ENCODE results near the gene GPC3. TPM values are rescaled to one million over a fixed set of nuclear protein-coding genes. Genes with fewer than 3 reads are reported as not detected.

GPC3 gene
- total and polyA plus RNA-seq, 2 of the 4 experiments (the other 2 are of a cell fraction) = not detected

DNA sequence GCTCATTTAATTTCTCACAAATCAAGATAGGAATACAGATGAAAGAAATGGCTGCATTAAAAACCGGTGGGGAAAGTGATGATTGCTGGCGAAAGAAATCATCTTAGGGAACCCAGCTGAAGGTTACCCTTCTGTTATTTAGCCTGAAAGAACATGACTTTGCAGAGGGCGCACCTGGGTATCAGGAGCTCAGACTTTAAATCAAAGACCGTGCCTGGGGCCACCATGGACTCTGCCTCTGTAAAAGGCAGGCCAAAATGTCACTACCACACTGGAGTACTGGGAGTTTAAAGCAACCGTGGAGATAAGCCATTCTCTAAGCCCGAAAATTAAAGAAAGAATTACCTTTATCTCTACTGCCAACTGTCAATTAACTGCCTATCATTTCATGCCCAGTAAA is 24.3 kb downstream of the GPC3 start:
- Histone ChIP-seq H2BK20ac (ENCODE audit: low read depth, low read length) (no peak overlapping the region), H3K36me3 (ENCODE audit: control insufficient read depth, insufficient read depth, low read length) (no peaks in the 10 kb centered on the region), H3K27me3 (ENCODE audit: control insufficient read depth, insufficient read depth, low read length) (peaks cover 4% of the 10 kb centered on the region; the same call in 1 of the 2 replicates), H3K4me1 (ENCODE audit: control insufficient read depth, insufficient read depth, low read length) (no peaks in the 10 kb centered on the region), H2AK9ac (replicated peaks; ENCODE audit: low read depth, low read length, poor library complexity) (no peak overlapping the region), H2AK5ac (ENCODE audit: low read depth, low read length) (no peak overlapping the region), H3K56ac (ENCODE audit: extremely low read depth, insufficient read depth, low read length) (no peak overlapping the region), H3K4me3 (ENCODE audit: insufficient read depth, low read depth, low read length) (no peak overlapping the region), H3K9me1 (ENCODE audit: insufficient read depth, low read length) (no peaks in the 10 kb centered on the region), H4K91ac (ENCODE audit: insufficient read depth, low read depth, low read length) (no peak overlapping the region), H3K79me1 (ENCODE audit: low read depth in 1 of 2, low read length in 2 of 2) (no peaks in the 10 kb centered on the region), H2BK120ac (ENCODE audit: low read depth, low read length) (no peak overlapping the region), H2AFZ (replicated peaks; ENCODE audit: low read length, poor library complexity) (no peak overlapping the region), H3K9me3 (ENCODE audit: control insufficient read depth, insufficient read depth, low read length) (no peaks in the 10 kb centered on the region), H4K8ac (ENCODE audit: low read depth in 2 of 2, low read length in 2 of 2) (no peak overlapping the region), H3K4ac (ENCODE audit: low read depth, low read length) (no peak overlapping the region), H3K4me2 (ENCODE audit: low read depth, low read length) (no peak overlapping the region), H2BK5ac (ENCODE audit: low read depth, low read length, poor library complexity, severe bottlenecking) (no peak overlapping the region), H3K9ac (ENCODE audit: low read depth, low read length) (no peak overlapping the region), H3K23ac (ENCODE audit: low read depth, low read length) (no peak overlapping the region), H3K14ac (replicated peaks; ENCODE audit: low read depth, low read length) (no peak overlapping the region), H3K27ac (ENCODE audit: insufficient read depth, low read length) (no peak overlapping the region), H4K5ac (ENCODE audit: low read depth, low read length) (no peak overlapping the region), H3K18ac (ENCODE audit: low read depth, low read length) (no peak overlapping the region), H2BK15ac (ENCODE audit: low read depth, low read length) (no peak overlapping the region), H4K20me1 (ENCODE audit: insufficient read depth, low read length) (no peaks in the 10 kb centered on the region)
- ChIA-PET POLR2A (ENCODE audit: unreplicated experiment) (no interaction called here), CTCF (no interaction called here)
- WGBS, 2 experiments (ENCODE audit: extremely low coverage in 2 of 2, insufficient read length in 1 of 2) = no CpG with 5 or more reads among the region's 6 CpGs
- no peak for DNase-seq
- BruUV-seq (replicated peaks) = no TSS peak
- no peak for ATAC-seq (ENCODE audit: low read depth)
- dilution Hi-C loops (cut with HindIII; ENCODE audit: low sequenced_read_pairs, unreplicated experiment) = no loop called here
- in situ Hi-C loops (cut with MboI; ENCODE audit: low sequenced_read_pairs) = no loop called here
- intact Hi-C loops (cut with micrococcal nuclease) = no loop called here
- TF ChIP-seq, protein P1, sequence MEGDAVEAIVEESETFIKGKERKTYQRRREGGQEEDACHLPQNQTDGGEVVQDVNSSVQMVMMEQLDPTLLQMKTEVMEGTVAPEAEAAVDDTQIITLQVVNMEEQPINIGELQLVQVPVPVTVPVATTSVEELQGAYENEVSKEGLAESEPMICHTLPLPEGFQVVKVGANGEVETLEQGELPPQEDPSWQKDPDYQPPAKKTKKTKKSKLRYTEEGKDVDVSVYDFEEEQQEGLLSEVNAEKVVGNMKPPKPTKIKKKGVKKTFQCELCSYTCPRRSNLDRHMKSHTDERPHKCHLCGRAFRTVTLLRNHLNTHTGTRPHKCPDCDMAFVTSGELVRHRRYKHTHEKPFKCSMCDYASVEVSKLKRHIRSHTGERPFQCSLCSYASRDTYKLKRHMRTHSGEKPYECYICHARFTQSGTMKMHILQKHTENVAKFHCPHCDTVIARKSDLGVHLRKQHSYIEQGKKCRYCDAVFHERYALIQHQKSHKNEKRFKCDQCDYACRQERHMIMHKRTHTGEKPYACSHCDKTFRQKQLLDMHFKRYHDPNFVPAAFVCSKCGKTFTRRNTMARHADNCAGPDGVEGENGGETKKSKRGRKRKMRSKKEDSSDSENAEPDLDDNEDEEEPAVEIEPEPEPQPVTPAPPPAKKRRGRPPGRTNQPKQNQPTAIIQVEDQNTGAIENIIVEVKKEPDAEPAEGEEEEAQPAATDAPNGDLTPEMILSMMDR (conservative IDR thresholded peaks at IDR 0.05; ENCODE audit: low read depth, low read length) = no peak
- TF ChIP-seq, protein P2, sequence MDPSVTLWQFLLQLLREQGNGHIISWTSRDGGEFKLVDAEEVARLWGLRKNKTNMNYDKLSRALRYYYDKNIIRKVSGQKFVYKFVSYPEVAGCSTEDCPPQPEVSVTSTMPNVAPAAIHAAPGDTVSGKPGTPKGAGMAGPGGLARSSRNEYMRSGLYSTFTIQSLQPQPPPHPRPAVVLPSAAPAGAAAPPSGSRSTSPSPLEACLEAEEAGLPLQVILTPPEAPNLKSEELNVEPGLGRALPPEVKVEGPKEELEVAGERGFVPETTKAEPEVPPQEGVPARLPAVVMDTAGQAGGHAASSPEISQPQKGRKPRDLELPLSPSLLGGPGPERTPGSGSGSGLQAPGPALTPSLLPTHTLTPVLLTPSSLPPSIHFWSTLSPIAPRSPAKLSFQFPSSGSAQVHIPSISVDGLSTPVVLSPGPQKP (IDR thresholded peaks at IDR 0.05; ENCODE audit: borderline replicate concordance, low read depth, low read length) = no peak
- TF ChIP-seq MAZ (IDR thresholded peaks at IDR 0.05; ENCODE audit: borderline replicate concordance, low read depth, low read length) = no peak
- TF ChIP-seq RFX5 (IDR thresholded peaks at IDR 0.05; ENCODE audit: low read depth, low read length) = no peak
- TF ChIP-seq MXI1 (IDR thresholded peaks at IDR 0.05; ENCODE audit: borderline replicate concordance, low read depth, low read length) = no peak

Data from IMR-90 (cell line).